C1 segment of cervical spinal cord (tissue), 14 donors: ENCODE results near the gene RNU6-7.
A peak's percentile ranks its signal among the peaks of the same experiment; 100 is the strongest.

Experiments used
- DNase-seq, 14 donors: peaks; one replicate each; lab custom pipeline; 2025; lab: John Stamatoyannopoulos, UW

Gene RNU6-7

DNA sequence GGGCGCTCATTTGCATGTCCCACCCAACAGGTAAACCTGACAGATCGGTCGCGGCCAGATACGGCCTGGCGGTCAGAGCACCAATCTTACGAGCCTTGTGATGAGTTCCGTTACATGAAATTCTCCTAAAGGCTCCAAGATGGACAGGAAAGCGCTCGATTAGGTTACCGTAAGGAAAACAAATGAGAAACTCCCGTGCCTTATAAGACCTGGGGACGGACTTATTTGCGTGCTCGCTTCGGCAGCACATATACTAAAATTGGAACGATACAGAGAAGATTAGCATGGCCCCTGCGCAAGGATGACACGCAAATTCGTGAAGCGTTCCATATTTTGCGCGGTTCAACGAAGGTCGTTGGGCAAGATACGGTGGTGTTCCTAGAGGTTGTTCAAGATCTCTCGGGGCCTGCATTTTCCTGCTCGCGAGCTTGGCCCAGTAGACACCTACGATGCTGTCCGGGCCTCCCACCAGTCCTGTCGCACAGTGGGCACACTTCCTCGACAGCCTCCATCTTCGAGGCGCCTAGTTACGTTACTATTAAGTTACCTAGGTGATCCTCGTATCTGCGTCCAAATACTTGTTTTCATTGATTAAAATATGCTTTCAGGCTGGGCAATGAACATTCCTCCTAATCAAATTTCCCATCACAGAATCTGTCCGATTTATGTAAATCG is at the start of gene RNU6-7:
TSS of gene RNU6-7 (plus strand) at position 230 of the 675 bp plus-strand sequence.
- peak in 10 of 14 donors; percentile 43 to 85 (median 50) for DNase-seq

DNA sequence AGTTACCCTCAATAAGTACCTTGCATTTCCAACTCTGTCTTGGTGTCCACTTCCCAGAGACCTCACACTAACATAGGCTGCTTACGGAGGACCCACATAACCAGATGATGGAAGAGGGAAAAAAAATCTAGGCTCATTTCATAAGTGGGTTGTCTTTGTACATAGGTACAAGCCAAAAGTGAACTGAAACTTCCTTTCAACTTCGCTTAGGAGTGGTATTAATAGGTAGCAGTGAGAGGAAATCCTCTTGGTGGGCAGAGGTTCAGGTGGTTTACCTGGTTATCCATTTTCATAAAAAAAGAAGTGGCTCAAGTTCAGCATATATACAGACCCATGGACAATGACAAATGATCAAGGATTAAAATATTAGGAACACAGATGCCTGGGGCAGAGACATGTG is 35.8 kb upstream of the RNU6-7 start:
- no peak for DNase-seq

DNA sequence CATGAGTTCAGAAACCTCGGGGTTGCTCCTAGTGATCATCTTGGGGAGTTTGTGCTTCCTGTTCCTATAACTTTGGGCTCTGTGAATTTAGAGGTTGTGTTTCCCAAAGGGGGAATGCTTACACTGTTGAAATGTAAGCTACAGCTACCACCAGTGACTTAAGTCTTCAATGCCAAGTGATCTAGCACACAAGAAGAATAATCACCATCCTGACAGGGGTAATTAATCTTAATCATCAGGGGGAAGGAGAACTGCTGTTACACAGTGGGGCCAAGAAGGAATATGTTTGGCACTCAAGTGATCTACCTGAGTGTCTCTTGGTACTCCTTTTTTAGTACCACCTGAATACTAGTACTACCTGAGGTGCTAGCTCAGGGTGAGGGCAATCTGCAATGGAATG is 34.9 kb upstream of the RNU6-7 start:
- no peak for DNase-seq

DNA sequence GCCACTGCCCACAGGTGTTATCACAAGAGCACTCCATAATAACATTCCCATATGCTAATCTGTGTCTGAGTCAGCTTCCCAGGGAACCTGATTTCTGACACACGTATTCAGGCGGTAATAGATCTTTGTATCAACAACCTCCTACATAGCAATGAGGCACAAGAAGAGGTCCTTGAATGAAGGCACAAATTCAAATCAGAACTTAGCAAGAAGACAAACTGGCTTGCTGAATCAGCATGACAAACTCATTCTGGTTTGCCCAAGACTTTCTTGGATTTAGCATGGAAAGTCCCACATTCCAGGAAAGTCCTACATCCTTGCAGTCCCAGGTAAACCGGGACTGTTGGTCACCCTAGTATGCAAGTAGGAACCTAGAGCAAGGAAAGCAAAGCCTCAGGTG is 33.9 kb upstream of the RNU6-7 start:
- DNase-seq = no peak

DNA sequence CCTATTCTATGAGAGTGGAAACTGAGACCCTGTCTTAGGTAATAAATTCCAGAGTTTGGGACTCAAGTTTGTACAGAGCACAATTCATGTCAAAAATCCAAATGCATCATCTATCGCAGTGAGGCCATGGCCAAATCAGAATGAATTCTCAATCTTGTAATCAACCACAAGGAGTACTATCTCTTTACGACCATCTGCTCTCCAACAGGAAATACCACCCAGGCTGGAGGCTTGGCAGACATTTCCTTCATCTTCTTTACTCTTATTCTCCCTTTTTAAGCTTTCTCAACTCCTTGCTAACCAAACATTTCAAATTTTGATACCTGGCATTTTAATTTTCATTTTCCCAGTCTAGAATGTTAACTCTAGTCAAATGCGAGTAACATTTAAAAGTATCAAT is 32.7 kb upstream of the RNU6-7 start:
- no peak for DNase-seq

DNA sequence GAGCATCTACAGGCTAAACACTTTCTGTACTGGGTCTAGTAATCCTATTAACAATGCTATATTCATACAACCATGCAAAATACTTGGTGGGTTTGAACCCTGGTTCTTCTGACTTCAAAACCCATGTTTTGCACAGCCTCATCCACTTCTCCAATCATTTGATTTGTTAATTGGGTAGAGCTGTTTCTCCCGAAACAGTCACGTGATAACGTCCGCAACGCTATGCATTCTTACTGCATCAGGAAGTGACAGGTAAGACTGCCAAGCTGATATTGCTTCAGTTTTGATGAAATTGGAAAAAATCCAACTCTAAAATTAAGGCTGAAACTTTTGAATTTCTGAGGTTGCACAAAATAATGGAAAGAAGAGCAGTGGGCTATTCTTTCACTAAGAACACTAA is 30.4 kb upstream of the RNU6-7 start:
- DNase-seq = no peak

DNA sequence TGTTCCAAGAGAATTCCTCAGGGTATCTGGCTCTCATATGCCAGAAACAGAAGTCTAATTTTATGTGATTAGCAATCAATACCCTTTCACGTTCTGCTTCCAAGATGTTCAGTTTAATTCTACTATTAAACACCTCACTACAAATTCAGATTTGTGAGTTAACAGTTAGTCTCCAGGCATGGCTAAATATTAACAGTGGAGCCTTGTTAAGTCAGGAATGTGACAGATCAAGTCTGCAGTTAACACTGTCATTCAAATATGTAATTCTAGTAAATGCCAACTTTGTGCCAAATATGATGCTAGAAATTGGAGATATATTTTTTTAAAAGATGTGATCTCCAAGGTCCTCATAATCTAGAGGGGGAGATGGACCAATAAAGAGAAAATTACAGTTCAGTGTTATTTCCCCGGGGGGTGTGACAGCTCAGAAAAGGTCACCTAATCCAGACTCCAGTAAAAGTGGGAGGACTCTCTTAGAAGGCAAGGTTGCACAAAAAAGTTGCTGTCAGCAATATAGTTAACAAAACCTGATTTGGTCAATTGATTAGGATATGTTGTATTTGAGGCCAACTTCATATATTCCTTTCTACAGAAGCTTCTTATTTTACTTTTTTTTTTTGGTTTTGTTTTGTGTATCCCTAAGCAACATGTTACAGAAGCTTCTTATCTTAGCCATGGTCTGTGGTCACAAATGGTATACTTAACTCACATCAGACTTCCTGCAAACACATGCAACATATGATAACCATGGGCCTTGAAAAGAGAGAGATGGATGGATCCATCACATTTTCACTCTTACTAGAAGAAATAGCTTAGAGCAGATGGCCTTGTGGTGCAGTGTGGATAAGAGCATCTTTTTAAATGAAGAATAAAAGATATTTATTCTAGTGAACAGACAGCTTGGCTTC is 18.4 kb upstream of the RNU6-7 start:
- no peak for DNase-seq

DNA sequence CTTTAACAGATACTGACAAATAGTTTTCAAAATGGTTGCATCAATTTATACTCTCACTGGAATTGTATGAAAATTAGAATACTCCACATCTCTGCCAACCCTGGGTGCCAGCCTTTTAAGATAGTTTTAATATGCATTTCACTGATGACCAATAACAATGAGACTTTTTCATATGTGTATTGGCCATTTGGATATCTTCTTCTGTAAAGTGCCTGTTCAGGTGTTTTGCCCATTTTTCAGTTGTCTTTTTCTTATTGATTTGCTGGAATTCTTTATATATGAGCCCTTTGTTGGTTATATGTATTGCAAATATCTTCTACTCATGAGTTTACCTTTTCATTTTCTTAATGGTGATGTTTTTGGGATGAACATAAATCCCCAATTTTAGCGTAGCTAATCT is 16.7 kb upstream of the RNU6-7 start:
- DNase-seq = no peak

DNA sequence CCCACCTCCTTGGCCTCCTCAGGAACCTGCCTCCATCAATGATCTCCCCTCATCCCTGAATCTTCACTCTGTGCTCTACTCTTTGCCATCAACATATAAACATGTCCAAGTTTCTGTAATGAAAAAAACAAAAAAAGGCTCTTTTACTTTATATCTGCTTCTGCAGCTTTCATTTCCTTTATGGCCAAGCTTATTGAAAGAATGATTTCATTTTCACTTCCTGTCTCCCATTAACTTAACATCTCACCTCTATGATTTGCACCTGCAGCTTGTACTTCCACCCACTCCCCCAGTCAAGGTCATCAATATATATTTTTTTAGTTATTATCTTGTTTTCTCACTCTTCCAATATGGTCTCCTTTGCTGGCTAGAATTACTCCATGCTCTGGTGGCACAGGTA is 15.6 kb upstream of the RNU6-7 start:
- DNase-seq = no peak

DNA sequence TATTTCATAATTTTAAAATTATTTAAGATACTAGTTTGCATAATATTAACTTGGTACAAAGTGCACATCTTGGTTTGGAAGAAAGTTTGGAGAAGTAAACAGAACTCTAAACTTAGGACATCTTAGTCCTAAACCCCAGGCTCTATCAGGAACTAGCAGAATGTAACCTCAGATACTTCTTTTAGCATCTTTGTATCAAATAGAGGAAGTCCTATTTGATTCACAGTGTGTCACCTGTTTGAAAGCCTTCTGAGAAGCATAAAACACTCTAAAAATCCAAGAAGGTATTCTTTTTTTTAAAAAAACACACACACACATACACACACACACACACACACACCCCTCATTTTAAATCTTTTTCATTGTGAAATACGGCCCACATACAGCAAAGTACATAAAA is 12.0 kb upstream of the RNU6-7 start:
- no peak for DNase-seq

DNA sequence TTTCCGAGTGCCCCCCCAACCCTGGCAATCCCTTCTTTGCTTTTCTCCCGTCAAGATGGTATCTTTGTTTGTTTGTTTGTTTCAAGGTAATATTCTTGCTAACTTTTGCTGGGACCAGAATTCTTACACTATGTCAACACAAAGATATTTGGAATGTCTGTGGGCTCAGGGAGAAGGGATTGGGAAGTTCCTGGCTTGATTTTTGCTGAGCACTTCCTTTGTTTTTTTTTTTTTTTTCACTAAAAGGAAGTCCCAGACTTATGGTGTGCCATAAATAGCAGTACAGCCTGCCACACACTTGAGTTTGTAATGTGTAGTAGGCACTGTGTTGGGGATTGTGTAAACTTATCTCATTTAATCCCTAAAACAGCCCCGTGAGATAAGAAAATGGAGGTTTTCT is 11.2 kb upstream of the RNU6-7 start:
- DNase-seq = no peak

DNA sequence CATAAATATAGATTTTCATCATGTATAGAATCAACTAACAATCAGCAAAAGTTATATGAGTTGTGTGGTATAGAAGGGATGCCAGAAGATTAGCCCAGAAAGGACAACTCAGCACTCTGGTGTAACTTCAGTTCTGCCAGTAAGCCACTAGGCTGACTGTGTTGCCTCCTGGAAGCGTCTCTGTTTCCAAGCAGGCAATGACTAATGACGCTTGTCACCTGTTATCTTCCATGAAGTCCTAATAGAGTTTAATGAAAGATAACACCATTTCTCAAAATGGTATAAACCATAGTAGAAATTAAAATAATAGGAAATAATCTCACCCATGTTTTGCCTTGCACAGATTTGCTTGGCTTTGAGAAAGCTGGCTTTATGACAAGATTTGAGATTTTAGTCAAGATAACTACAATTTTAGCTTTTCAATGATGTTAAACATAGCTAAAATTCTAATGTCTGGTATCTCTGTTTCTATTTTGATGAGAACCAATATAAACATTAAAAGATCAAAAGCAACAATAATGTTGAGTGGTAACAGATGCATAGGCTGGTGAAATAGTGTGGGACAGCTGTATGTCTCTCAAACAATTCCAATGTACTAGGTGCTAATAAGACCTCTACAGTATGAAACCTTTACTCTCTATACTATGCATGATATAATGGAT is 9.0 kb upstream of the RNU6-7 start:
- DNase-seq = no peak

DNA sequence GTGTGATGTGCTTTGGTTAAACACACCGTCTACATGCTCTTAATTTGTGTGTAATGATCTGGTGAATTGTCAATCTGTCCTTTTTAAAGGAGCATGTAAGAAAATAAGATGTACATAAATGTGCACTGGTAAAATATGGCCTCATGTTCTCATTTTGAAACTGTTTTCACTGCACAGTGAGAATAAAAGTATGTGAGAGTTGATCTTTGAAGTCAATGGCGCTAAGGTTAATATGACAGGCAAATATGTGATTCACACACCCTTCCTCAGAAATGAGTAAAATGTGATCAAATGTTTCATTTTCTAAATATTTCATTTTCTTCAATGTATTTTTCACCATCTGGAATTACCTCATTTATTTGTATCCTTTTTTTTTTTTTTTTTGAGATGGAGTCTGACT is 8.3 kb upstream of the RNU6-7 start:
- no peak for DNase-seq

DNA sequence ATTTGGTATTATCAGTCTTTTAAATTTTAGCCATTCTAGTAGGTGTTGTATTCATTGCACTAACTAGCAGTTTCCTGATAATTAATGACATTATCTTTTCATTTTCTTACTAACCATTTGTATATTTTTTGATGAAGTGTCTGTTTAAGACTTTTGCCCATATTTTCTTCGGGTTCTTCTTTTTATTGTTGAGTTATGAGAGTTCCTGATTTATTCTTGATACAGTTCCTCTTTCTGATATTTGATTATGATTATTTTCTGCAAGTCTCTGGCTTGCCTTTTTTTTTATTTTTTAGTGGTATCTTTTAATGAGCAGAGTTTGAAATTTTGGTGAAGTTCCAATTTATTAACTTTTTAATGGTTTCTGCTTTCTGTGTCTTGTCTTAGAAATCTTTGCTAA is 6.2 kb upstream of the RNU6-7 start:
- DNase-seq = no peak

DNA sequence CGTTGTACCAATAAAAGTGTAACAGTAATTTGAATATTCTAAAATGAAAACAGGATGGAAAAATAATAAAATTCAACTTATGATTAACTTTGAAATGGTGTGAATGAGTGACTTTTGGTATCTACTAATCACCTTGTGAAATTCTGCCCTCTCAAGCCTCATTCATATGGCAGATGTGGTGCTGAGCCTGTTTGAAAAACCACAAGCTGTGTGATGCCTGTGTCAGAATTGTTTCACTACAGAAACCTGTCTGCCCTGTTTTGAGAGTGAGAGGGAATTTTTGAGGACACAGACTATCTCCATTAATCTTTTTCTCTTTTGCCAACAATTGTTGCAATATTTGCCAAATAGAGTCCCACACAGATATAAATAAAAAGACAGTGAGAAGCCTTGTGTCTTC is 3.9 kb upstream of the RNU6-7 start:
- no peak for DNase-seq

DNA sequence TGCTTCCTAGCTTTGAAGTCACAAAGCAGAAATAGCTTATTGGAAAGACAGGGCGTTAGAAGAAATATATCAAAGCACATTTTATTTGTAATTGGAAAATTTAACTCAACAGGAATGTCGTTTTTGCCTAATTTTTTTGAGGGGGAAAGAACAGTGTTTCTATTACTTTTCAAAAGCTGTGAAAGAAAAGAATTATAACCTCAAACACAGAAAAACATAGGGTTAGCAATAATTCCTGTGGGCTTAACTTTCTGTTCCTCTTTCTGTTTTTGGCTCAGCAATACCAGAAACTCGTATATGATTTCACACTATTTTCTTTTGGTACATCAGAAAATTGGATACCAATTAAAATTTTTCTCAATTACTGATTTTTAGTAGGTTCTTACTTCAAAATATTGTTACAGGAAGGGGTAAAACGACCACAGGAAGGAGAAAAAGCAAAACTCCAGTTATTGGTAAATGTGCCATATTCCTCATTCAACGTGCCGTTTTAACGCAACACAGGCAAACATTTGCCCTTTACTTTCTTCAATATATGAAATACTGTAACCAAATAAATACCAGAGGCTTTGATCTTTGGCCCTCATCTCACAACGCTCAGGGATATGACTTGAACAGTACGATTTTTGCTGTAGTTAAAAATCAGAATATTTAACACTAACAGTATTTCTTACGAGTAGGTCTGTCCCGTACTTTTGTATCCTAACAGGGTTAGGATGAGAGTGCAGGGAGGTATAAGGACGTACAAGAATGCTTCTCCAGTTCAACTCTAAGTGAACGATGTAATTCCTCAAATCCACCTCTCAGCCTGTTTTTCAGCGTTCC is 1.3 kb upstream of the RNU6-7 start:
- peak in 1 of 14 donors; percentile 19 for DNase-seq

DNA sequence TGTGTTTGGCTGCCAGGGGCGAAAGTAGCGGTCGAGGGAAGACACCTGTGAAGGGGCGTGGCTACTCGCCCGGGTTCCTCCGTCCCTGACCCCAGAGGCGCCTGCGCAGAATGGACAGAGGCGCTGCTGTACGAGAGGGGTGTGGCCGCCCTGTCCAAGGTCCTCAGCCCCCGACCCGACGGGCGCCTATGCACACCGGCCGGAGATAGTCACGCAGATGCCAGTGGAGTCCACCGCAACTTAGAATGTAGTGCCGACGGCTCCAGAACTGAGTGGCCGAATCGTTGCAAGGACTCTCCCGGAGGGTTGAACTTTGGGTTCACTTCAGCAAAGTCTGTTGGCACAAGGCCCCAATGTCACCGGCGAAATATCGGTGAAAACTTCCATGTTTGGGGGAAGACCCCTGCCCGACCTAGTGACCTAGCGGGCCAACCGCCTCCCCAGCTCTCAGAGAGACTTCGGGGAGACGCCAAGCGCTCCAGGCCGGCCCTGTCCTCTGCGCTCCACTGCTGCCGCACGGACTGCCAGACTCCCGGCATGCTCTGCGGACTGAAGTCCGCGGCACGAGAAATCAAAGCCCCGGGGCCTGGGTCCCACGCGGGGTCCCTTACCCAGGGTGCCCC is 541 bp upstream of the RNU6-7 start:
- peak in 13 of 14 donors; percentile 52 to 87 (median 79) for DNase-seq

DNA sequence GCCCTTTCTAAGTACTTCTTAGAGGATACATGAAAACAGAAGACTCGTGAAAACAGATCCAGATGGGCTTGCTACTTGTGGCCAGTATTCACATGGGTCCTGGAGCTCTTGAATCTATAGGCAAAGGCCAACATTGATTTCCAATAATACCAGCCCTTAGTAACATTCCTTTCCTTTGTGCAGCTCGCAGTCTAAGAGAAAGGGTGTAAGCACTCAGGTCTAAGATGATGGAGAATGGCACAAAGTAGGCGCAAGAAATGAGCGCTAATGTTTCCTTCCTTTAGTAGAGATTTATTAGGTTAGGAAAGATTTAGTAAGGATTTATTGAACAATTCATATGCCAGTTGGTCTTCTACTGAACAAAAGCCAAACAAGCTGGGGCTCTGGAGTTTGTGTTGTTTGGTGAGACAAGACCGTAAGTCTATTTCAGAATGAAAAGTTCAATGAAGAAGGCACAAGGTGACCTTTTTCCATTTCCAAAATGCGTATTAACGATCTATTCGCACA is 699 bp downstream of the RNU6-7 start:
- DNase-seq = peak in 3 of 14 donors; percentile 33 to 72 (median 62)

DNA sequence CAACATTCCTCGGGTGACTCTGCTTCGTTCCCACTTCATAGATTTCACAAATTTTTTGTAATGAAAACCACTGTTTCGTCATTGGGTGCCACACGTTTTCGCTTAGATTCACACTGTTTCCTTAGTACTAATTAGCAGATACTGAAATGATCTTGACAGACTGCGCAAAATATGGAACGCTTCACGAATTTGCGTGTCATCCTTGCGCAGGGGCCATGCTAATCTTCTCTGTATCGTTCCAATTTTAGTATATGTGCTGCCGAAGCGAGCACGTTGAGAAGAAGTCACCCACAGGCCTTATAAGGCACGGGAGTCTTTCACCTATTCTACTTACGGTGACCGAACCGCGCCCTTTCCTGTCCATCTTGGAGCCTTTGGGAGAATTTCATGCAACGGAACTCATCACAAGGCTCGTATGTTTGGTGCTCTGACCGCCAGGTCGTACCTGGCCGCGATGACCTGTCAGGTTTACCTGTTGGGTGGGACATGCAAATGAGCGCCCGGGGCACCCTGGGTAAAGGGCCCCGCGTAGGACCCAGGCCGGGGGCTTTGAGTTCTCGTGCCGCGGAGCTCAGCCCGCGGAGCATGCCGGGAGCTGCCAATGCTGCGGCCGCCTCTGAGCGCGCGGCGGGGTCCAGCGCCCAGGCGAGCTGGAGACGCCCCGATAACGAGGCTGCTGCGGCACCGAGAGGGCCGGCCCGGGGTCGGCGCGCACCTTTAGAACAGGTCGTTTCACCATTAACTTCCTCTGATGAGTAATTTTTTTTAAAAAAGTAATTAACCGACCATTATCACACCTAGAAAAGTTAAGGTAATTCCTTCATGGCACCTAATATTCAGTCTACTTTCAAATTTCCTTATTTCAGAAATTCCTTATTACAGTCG is 1.4 kb downstream of the RNU6-7 start, which contains the start of gene RNU6-8:
TSS of gene RNU6-8 (minus strand) at position 272 of the 885 bp plus-strand sequence.
- DNase-seq = peak; percentile 44 to 96 (median 80)

DNA sequence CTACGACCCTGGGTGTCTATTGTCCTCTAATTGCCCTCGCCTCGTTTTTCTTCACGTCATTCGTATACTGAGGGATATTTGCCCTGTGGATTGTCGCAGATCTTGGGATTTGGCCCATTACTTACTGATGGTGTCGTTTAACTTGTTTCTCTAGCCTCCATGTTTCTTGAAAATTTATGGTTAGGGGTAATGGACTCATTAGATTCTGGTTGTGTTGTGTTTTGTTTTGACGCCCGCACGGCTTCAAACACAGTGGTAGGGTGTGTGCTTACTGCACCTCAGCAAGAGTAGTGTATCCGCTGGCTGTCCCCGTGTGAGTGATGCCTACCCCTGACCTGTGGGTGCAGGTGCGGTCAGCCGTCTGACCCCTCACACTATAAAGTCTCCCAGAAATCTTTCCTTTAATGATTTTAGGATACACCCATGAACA is 2.1 kb downstream of the RNU6-7 start:
- DNase-seq = peak in 4 of 14 donors; percentile 2 to 61 (median 7)
